SU-DHL-6 (cell line): ENCODE measurements around the gene ITGB2.

Source experiments
- H2AFZ ChIP-seq: fragments of 200-600 bp; sonication (generic); 2 replicates; pipeline ENCODE4 v1.6.1; 2014; ENCODE audit warnings: low read depth, mild to moderate bottlenecking, moderate library complexity, mixed read lengths, antibody characterized with exemption, low read length; ENCODE audit not compliant: severe bottlenecking
- H3F3A ChIP-seq: fragments of 200-600 bp; shearing (Covaris generic); 2 replicates; pipeline ENCODE4 v1.6.0; 2016; ENCODE audit warnings: antibody characterized with exemption, mild to moderate bottlenecking; ENCODE audit not compliant: insufficient read depth
- H3K27ac ChIP-seq: fragments of 200-600 bp; sonication (generic); 2 replicates; pipeline ENCODE4 v1.5.1; 2016; ENCODE audit warnings: low read depth, mild to moderate bottlenecking, low read length, moderate library complexity, mixed read lengths
- H3K27me3 ChIP-seq: fragments of 200-600 bp; sonication (generic), shearing (Covaris generic); 2 replicates; pipeline ENCODE4 v1.6.0; 2014; ENCODE audit warnings: mild to moderate bottlenecking, low read length
- H3K36me3 ChIP-seq: fragments of 200-600 bp; sonication (generic); 2 replicates; pipeline ENCODE4 v1.6.1; 2014; ENCODE audit warnings: mild to moderate bottlenecking, low read length, mixed read lengths
- H3K4me2 ChIP-seq: fragments of 300-600, 200-600 bp; shearing (Covaris generic), sonication (generic); 2 replicates; pipeline ENCODE4 v1.6.0; 2014; ENCODE audit warnings: low read length, low read depth, mild to moderate bottlenecking; ENCODE audit not compliant: poor library complexity, severe bottlenecking
- H3K4me3 ChIP-seq: fragments of 200-600 bp; sonication (generic); 2 replicates; pipeline ENCODE4 v1.5.1; 2014; ENCODE audit warnings: antibody characterized with exemption, low read length, mild to moderate bottlenecking, mixed read lengths; ENCODE audit not compliant: insufficient read depth, poor library complexity, severe bottlenecking
- H3K79me2 ChIP-seq: fragments of 200-600 bp; sonication (generic); 2 replicates; pipeline ENCODE4 v1.6.1; 2014; ENCODE audit warnings: mild to moderate bottlenecking, low read length, moderate library complexity; ENCODE audit not compliant: insufficient read depth
- H3K9ac ChIP-seq: fragments of 200-600 bp; sonication (generic); 2 replicates; pipeline ENCODE4 v1.7.0; 2014; ENCODE audit warnings: mild to moderate bottlenecking, low read length
- H3K9me2 ChIP-seq: fragments of 200-600 bp; sonication (generic); replicated peaks from 2 replicates; pipeline ENCODE4 v1.6.1; 2014; ENCODE audit warnings: low read length; ENCODE audit not compliant: insufficient read depth
- H3K9me3 ChIP-seq: fragments of 200-600 bp; sonication (generic); 2 replicates; pipeline ENCODE4 v1.6.1; 2014; ENCODE audit warnings: low read length, mixed read lengths; ENCODE audit not compliant: insufficient read depth
- H4K20me1 ChIP-seq: fragments of 200-600 bp; sonication (generic); 2 replicates; pipeline ENCODE4 v1.6.1; 2014; ENCODE audit warnings: low read depth, mild to moderate bottlenecking, antibody characterized with exemption, low read length, moderate library complexity, mixed read lengths
- EZH2phosphoT487 ChIP-seq: fragments of 200-600 bp; sonication (generic), shearing (Covaris generic); conservative IDR thresholded peaks from 2 replicates; pipeline ENCODE4 v1.6.1; 2018; ENCODE audit warnings: mild to moderate bottlenecking, antibody characterized with exemption, low read length, moderate library complexity, mixed read lengths
- TF ChIP-seq, protein P1 (sequence below): fragments of 200-600 bp; sonication (generic); IDR thresholded peaks from one replicate; pipeline ENCODE4 v1.5.1; 2017; ENCODE audit warnings: antibody characterized with exemption, mild to moderate bottlenecking, low read length, moderate library complexity; ENCODE audit not compliant: insufficient read depth, poor library complexity, severe bottlenecking

Gene ITGB2

DNA sequence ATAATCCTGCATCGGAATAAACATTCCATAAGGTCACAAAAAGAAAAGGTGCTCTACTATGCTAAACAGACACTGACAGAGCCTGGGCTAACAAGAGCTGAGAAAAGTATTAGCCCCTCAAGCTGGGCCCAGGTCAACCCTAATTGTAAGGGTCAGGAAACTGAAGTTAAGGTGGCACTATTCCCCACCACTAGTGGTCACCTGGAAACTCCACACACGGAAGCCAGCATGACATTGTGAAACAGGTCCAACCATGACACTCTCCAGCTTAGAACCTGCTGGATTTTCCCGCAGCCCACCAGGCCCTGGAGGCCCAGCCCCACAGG, 48.4 kb downstream of the ITGB2 start:
- no peaks in the 10 kb centered on the region for H3K27me3 ChIP-seq
- no peaks in the 10 kb centered on the region for H3K9me2 ChIP-seq
- H3K27ac ChIP-seq: no peak overlapping the region
- H3K79me2 ChIP-seq: peaks cover 47% of the 10 kb centered on the region; the same call in 1 of the 2 replicates
- no peaks in the 10 kb centered on the region for H3F3A ChIP-seq
- peak overlapping the region; percentile 63 for H3K9ac ChIP-seq
- no peak overlapping the region for H2AFZ ChIP-seq
- H3K4me3 ChIP-seq: peak overlapping the region; percentile 86
- no peaks in the 10 kb centered on the region for H3K9me3 ChIP-seq
- peak overlapping the region; percentile 72 for H3K4me2 ChIP-seq
- H3K36me3 ChIP-seq: no peaks in the 10 kb centered on the region
- peaks cover 19% of the 10 kb centered on the region; the same call in 1 of the 2 replicates for H4K20me1 ChIP-seq
- TF ChIP-seq EZH2phosphoT487: no peak
- TF ChIP-seq, protein P1, sequence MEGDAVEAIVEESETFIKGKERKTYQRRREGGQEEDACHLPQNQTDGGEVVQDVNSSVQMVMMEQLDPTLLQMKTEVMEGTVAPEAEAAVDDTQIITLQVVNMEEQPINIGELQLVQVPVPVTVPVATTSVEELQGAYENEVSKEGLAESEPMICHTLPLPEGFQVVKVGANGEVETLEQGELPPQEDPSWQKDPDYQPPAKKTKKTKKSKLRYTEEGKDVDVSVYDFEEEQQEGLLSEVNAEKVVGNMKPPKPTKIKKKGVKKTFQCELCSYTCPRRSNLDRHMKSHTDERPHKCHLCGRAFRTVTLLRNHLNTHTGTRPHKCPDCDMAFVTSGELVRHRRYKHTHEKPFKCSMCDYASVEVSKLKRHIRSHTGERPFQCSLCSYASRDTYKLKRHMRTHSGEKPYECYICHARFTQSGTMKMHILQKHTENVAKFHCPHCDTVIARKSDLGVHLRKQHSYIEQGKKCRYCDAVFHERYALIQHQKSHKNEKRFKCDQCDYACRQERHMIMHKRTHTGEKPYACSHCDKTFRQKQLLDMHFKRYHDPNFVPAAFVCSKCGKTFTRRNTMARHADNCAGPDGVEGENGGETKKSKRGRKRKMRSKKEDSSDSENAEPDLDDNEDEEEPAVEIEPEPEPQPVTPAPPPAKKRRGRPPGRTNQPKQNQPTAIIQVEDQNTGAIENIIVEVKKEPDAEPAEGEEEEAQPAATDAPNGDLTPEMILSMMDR: no peak

DNA sequence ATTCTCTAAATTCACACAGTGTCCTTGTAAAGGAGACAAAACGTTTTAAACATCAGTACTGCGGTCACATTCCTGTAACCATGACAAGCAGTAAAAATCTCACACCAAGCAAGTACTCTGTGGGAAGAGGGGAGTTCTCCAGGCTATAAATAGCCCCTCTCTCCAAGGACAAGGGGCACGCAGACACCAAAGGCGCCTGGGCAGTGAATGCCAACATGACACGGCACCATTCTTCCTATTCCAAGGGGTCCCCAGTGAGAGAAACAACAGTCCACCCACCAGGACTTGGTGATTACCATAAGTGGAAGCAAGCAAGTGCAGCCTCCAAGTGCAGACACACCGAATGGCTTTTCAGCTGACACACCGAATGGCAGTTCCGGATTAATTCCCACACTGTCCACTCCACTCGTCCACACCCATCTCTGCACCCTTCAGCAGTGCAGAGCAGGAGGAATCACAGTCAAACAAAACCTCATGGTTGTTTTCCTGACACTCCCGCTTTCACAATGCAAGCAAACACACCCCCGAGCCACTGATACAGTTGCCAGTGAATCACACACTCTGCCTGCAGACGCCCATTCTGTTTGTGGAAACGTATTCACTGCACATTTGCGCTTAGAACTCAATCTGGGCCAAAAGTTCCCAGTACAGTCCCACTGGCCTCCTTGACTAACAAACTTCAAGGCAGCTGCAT, 49.0 kb downstream of the ITGB2 start:
- Histone ChIP-seq H3K4me3 (no peak overlapping the region), H3K36me3 (no peaks in the 10 kb centered on the region), H3K4me2 (peak overlapping the region; percentile 72), H3F3A (no peaks in the 10 kb centered on the region), H3K27ac (no peak overlapping the region), H3K9me3 (no peaks in the 10 kb centered on the region), H3K9ac (no peak overlapping the region), H4K20me1 (peaks cover 19% of the 10 kb centered on the region; the same call in 1 of the 2 replicates), H3K27me3 (no peaks in the 10 kb centered on the region), H3K79me2 (peaks cover 47% of the 10 kb centered on the region; the same call in 1 of the 2 replicates), H2AFZ (no peak overlapping the region), H3K9me2 (no peaks in the 10 kb centered on the region)
- TF ChIP-seq, protein P1: no peak
- no peak for TF ChIP-seq EZH2phosphoT487

DNA sequence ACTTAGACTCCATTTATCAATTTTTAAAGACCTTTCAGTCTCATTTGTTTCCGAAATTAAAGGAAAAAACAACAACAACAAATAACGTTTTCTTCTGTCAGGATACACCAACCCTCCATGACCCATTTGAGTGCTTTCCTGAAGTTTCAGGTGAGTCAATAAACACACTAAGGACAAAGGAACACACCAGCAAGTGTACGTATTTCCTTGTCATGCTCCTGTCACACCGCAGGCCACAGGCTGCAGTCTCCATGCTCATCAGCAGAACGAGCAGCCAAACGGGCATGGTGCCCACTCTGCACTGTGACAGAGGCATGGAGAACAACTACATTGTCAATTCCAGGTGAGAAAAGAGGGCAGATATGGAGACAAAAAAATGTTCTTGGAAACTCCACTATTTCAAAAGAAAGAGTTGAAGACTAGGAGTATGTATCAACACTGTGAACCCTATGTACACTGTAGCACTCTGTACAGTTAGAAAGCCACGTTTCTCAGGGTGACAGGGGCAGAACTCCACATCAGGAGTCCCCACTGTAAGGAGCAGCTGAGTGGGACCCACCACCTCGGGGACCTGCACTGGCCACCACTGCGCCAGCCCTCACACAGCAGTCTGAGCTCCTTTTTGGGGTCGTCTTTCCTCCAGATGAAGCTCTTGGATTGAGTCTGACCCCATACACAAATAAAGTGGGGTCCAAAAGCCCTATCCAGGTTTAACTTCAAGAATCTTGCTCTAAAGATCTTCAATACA, 49.8 kb downstream of the ITGB2 start:
- no peak overlapping the region for H3K4me2 ChIP-seq
- no peak overlapping the region for H3K4me3 ChIP-seq
- H3K9me3 ChIP-seq: no peaks in the 10 kb centered on the region
- H3K79me2 ChIP-seq: peaks cover 48% of the 10 kb centered on the region; the same call in 1 of the 2 replicates
- H3K36me3 ChIP-seq: no peaks in the 10 kb centered on the region
- H3F3A ChIP-seq: no peaks in the 10 kb centered on the region
- no peaks in the 10 kb centered on the region for H3K27me3 ChIP-seq
- H3K27ac ChIP-seq: no peak overlapping the region
- H2AFZ ChIP-seq: no peak overlapping the region
- H3K9ac ChIP-seq: no peak overlapping the region
- no peaks in the 10 kb centered on the region for H3K9me2 ChIP-seq
- no peak for TF ChIP-seq EZH2phosphoT487
- TF ChIP-seq, protein P1: no peak
- H4K20me1 ChIP-seq: peaks cover 19% of the 10 kb centered on the region; the same call in 1 of the 2 replicates
